Measurements from ENCODE around the gene VSTM4. TPM values are rescaled to one million over a fixed set of nuclear protein-coding genes. Genes with fewer than 3 reads are reported as not detected.

Gene VSTM4
- polyA plus RNA-seq, 1 of the 3 experiments (the other 2 are of a cell fraction), result 0.39 TPM

- TF ChIP-seq ELF1 (IDR thresholded peaks at IDR 0.05), result no peak
- no peak for TF ChIP-seq RFX5 (IDR thresholded peaks at IDR 0.05; ENCODE audit: low read length)
- no peak for TF ChIP-seq FOXJ3 (CRISPR knock-in tag; IDR thresholded peaks at IDR 0.05)
- no peak for TF ChIP-seq TCF12 (IDR thresholded peaks at IDR 0.05)
- TF ChIP-seq SIN3A (IDR thresholded peaks at IDR 0.05; ENCODE audit: borderline replicate concordance, low read depth, low read length), result no peak
Observed at GRCh38 chr10:49028639-49029038, 86.7 kb downstream of the VSTM4 start (continued).

- TF ChIP-seq GABPA (IDR thresholded peaks at IDR 0.05; ENCODE audit: low read depth) (no peak), SMC3 (IDR thresholded peaks at IDR 0.05; ENCODE audit: low read depth, low read length) (no peak), TCF12 (IDR thresholded peaks at IDR 0.05) (no peak), JUND (IDR thresholded peaks at IDR 0.05) (no peak), CTCF (IDR thresholded peaks at IDR 0.05) (no peak), USF2 (IDR thresholded peaks at IDR 0.05; ENCODE audit: borderline replicate concordance, low read depth, low read length) (no peak), FOXJ3 (CRISPR knock-in tag; IDR thresholded peaks at IDR 0.05) (no peak), TEAD4 (IDR thresholded peaks at IDR 0.05; ENCODE audit: borderline replicate concordance, insufficient read depth) (no peak), NFIC (IDR thresholded peaks at IDR 0.05; ENCODE audit: borderline replicate concordance) (no peak), RXRA (IDR thresholded peaks at IDR 0.05; ENCODE audit: borderline replicate concordance, low read depth) (no peak), MAX (IDR thresholded peaks at IDR 0.05; ENCODE audit: low read depth) (no peak), NRF1 (IDR thresholded peaks at IDR 0.05; ENCODE audit: low read depth, low read length) (no peak), YY1 (IDR thresholded peaks at IDR 0.05; ENCODE audit: low read depth) (no peak), RCOR1 (IDR thresholded peaks at IDR 0.05; ENCODE audit: low read length) (no peak), FOXM1 (IDR thresholded peaks at IDR 0.05; ENCODE audit: low read depth) (no peak), SIN3A (IDR thresholded peaks at IDR 0.05; ENCODE audit: borderline replicate concordance, low read depth, low read length) (no peak), TAF1 (IDR thresholded peaks at IDR 0.05; ENCODE audit: borderline replicate concordance, low read depth, low read length) (no peak), POLR2AphosphoS5 (IDR thresholded peaks at IDR 0.05; ENCODE audit: low read depth, low read length) (no peak)
- TF ChIP-seq, protein P1, sequence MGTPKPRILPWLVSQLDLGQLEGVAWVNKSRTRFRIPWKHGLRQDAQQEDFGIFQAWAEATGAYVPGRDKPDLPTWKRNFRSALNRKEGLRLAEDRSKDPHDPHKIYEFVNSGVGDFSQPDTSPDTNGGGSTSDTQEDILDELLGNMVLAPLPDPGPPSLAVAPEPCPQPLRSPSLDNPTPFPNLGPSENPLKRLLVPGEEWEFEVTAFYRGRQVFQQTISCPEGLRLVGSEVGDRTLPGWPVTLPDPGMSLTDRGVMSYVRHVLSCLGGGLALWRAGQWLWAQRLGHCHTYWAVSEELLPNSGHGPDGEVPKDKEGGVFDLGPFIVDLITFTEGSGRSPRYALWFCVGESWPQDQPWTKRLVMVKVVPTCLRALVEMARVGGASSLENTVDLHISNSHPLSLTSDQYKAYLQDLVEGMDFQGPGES (IDR thresholded peaks at IDR 0.05; ENCODE audit: low read depth, low read length), result no peak
- TF ChIP-seq, protein P2, sequence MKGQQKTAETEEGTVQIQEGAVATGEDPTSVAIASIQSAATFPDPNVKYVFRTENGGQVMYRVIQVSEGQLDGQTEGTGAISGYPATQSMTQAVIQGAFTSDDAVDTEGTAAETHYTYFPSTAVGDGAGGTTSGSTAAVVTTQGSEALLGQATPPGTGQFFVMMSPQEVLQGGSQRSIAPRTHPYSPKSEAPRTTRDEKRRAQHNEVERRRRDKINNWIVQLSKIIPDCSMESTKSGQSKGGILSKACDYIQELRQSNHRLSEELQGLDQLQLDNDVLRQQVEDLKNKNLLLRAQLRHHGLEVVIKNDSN (IDR thresholded peaks at IDR 0.05; ENCODE audit: borderline replicate concordance, low read depth), result no peak
- H3K79me2 ChIP-seq (ENCODE audit: insufficient read depth), result no peaks in the 10 kb centered on the region
- DNase-seq, result no peak
- ChIA-PET POLR2A (no interaction called here), CTCF (interaction anchor here (1.5 kb wide), 1 partner anchor 12 kb away, joined by 4 read pairs; no protein-coding TSS in a partner anchor)
- H3K4me1 ChIP-seq (ENCODE audit: control insufficient read depth in 1 of 2, insufficient read depth in 2 of 2, low read depth in 1 of 2, low read length in 1 of 2), result peaks cover 0 to 6% of the 10 kb centered on the region in 2 experiments; a peak in 1 of 4 replicates
- no peak overlapping the region for H2AFZ ChIP-seq (ENCODE audit: low read depth)
- H3K27ac ChIP-seq (ENCODE audit: low read depth in 2 of 2, low read length in 1 of 2), result no peak overlapping the region
- H3K36me3 ChIP-seq (replicated peaks in 1 of 2; ENCODE audit: control insufficient read depth in 1 of 2, insufficient read depth in 2 of 2, low read length in 1 of 2), result no peaks in the 10 kb centered on the region
- no peaks in the 10 kb centered on the region for H3F3A ChIP-seq (replicated peaks; ENCODE audit: insufficient read depth)
- H3K9ac ChIP-seq, result no peak overlapping the region
- no peak overlapping the region for H3K4me3 ChIP-seq (ENCODE audit: low read depth in 2 of 2, low read length in 1 of 2)
- WGBS (ENCODE audit: low lambda C conversion rate), result 39% methylated on average over 7 of the region's 7 CpGs
- no peaks in the 10 kb centered on the region for H3K9me2 ChIP-seq
- no peaks in the 10 kb centered on the region for H3K27me3 ChIP-seq (ENCODE audit: insufficient read depth)
- no peaks in the 10 kb centered on the region for H4K20me1 ChIP-seq (ENCODE audit: insufficient read depth)
- no peaks in the 10 kb centered on the region for H3K9me3 ChIP-seq
- H3K4me2 ChIP-seq, result no peak overlapping the region
Observed at GRCh38 chr10:49025347-49025983, 89.9 kb downstream of the VSTM4 start.
